HL-60 (cell line): ENCODE results near the gene EYA4.

Experiments
- GABPA ChIP-seq: IDR thresholded peaks from 2 replicates; pipeline ENCODE4 v1.6.1; 2012; ENCODE audit warnings: low read depth
- POLR2AphosphoS5 ChIP-seq: IDR thresholded peaks from 2 replicates; pipeline ENCODE4 v1.6.1; 2012; ENCODE audit warnings: low read depth
- SPI1 ChIP-seq: IDR thresholded peaks from 2 replicates; pipeline ENCODE4 v1.6.1; 2012; ENCODE audit warnings: low read depth, mild to moderate bottlenecking, borderline replicate concordance
- TF ChIP-seq, protein P1 (sequence below): IDR thresholded peaks from one replicate; pipeline ENCODE4 v1.5.1; 2011; ENCODE audit warnings: low read length, control low read depth, inconsistent platforms; ENCODE audit not compliant: insufficient read depth
- TF ChIP-seq, protein P2 (sequence below): IDR thresholded peaks from 2 replicates; pipeline ENCODE4 v1.6.1; 2012; ENCODE audit warnings: low read depth; ENCODE audit not compliant: insufficient replicate concordance

DNA sequence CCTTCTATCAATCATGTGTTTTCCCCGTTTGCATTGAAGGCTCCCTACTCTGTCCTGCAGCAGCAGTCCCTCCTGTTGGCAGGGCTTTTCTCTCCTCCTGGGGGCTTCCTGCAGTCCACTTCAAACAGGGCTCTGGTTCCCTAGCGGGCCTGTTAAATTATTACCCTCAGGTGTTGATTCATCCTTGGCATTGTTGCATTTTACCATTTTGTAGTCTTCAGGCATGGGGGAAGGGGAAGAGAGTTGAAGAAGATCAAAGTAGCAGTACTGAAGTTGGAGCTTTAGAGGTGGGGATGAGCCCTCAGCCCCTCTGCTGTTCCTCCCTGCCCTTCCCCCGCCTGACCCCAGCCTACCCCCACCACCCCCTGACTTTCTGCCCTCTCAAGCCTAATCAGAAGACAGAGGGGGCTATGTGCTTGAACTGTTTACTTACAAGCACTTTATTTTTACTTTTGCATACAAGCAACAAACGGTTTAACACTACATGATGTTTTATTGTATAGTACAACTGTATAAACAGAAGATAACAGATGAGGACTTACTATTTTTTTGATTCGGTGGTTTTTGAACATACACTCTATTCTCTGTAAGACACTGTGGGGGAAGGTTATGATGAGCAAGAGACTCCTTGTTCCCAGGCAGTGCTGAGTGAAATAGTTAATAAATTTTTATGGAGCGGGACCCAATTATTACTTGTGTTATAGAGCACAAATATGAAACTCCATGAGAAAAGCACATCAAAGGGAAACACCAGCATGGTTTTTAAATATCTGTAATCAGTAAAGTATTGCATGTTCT is 169.7 kb downstream of the EYA4 start:
- TF ChIP-seq, protein P1, sequence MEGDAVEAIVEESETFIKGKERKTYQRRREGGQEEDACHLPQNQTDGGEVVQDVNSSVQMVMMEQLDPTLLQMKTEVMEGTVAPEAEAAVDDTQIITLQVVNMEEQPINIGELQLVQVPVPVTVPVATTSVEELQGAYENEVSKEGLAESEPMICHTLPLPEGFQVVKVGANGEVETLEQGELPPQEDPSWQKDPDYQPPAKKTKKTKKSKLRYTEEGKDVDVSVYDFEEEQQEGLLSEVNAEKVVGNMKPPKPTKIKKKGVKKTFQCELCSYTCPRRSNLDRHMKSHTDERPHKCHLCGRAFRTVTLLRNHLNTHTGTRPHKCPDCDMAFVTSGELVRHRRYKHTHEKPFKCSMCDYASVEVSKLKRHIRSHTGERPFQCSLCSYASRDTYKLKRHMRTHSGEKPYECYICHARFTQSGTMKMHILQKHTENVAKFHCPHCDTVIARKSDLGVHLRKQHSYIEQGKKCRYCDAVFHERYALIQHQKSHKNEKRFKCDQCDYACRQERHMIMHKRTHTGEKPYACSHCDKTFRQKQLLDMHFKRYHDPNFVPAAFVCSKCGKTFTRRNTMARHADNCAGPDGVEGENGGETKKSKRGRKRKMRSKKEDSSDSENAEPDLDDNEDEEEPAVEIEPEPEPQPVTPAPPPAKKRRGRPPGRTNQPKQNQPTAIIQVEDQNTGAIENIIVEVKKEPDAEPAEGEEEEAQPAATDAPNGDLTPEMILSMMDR, result no peak
- TF ChIP-seq POLR2AphosphoS5, result no peak
- TF ChIP-seq, protein P2, sequence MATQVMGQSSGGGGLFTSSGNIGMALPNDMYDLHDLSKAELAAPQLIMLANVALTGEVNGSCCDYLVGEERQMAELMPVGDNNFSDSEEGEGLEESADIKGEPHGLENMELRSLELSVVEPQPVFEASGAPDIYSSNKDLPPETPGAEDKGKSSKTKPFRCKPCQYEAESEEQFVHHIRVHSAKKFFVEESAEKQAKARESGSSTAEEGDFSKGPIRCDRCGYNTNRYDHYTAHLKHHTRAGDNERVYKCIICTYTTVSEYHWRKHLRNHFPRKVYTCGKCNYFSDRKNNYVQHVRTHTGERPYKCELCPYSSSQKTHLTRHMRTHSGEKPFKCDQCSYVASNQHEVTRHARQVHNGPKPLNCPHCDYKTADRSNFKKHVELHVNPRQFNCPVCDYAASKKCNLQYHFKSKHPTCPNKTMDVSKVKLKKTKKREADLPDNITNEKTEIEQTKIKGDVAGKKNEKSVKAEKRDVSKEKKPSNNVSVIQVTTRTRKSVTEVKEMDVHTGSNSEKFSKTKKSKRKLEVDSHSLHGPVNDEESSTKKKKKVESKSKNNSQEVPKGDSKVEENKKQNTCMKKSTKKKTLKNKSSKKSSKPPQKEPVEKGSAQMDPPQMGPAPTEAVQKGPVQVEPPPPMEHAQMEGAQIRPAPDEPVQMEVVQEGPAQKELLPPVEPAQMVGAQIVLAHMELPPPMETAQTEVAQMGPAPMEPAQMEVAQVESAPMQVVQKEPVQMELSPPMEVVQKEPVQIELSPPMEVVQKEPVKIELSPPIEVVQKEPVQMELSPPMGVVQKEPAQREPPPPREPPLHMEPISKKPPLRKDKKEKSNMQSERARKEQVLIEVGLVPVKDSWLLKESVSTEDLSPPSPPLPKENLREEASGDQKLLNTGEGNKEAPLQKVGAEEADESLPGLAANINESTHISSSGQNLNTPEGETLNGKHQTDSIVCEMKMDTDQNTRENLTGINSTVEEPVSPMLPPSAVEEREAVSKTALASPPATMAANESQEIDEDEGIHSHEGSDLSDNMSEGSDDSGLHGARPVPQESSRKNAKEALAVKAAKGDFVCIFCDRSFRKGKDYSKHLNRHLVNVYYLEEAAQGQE, result no peak
- TF ChIP-seq SPI1, result no peak
- TF ChIP-seq GABPA, result no peak
